NT2/D1 (cell line): Measurements from ENCODE around the gene EPHA3.

Source experiments
- SUZ12 ChIP-seq: IDR thresholded peaks from 2 replicates; pipeline ENCODE4 v1.6.1; 2011; ENCODE audit not compliant: insufficient read length, insufficient read depth; ENCODE audit errors: extremely low read depth
- YY1 ChIP-seq: IDR thresholded peaks from 2 replicates; pipeline ENCODE4 v1.6.1; 2011; ENCODE audit not compliant: insufficient read length, insufficient read depth

DNA sequence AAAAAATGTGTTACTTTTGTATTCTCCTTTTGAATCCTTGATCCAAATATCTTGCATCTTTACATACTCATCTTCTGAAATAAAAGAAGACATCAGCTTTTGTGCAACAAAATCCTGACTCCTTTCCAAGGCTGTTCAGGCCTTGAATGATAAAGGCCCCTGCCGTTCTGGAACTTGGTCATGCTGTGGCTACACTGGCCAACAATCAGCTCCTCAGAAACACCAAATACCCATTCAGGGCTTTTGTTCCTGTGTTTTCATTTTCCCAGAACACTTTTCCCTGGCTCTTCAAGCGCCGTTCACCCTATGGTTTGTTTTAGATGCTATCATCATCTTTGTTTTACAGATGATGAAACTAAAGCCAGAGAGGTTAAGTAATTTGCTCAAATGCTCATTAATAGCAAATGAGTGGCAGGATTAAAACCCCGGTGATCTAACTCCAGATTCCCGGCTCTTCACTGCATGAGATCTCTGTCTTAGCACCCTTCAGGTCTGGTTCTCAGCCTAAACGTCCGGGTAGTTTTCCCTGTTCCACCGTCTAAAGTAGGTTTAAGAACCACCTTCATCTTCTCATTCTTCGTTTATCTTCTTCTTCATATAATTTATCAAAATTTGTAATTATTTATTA is 58.3 kb downstream of the EPHA3 start:
- TF ChIP-seq YY1 (no peak), SUZ12 (no peak)
